Muscle of back (tissue), 11 donors: ENCODE measurements around the gene DGKQ. TPM values are rescaled to one million over a fixed set of nuclear protein-coding genes. Genes with fewer than 3 reads are reported as not detected.
"Not testable (repeated sequence)": the region's sequence is repeated elsewhere in the genome, so short reads cannot be mapped to it uniquely, and the experiment has no call there.

ENCODE experiments used
- DNase-seq, 3 donors: peaks; one replicate each; pipeline versions ENCODE4 v3.0.0 to v3.0.0-alpha.2; 2013
- polyA plus RNA-seq, 10 donors: library from polyadenylated mRNA; unstranded; fragments of 120-200 nt; gene quantifications; one replicate each; pipeline ENCODE4 v1.2.1, GENCODE V29; 2013; ENCODE audit not compliant: insufficient read length in 10 of 10

The DGKQ gene
- polyA plus RNA-seq, 10 donors, result 3.4 to 6.1 (median 4.4) TPM

- DNase-seq, result no peak
These were observed 8.9 kb upstream of the DGKQ start for GRCh38 chr4:982291-982690.

DNA sequence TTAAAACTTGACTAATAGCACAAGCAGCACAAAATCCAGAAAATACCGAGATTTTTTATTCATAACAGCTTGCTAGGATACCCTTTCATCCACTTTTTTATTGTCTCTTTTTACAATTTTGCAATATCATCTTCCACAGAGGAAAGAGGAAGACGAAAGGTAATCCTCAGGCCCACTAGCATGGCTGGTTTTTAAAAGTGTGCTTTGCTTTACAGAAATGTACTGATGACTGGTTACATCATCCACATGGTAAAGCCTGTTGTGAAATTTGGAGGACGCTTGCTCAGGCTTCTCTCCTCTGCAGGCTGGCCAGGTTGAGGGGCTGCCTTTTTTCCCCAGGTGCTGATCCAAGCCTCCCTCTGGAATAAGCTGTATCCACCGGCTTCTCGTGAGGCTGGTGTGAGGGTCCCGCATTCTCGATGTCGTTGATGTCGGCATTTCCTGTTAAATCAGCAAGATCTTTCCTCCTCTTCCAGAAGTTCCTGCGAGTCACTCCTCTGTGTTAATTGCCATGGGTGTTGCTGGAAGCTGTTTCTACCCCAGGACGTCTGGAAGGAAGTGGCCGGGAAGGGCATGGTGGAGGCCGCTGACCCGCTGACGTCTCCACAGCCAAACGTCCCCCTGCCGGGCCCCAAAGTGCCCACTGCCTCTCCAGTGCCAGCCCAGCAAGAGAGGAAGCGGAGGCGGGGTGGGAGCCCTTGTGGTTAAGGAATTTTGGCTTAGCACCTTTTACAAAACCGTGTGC, 5.8 kb upstream of the DGKQ start:
- DNase-seq, result no peak

DNA sequence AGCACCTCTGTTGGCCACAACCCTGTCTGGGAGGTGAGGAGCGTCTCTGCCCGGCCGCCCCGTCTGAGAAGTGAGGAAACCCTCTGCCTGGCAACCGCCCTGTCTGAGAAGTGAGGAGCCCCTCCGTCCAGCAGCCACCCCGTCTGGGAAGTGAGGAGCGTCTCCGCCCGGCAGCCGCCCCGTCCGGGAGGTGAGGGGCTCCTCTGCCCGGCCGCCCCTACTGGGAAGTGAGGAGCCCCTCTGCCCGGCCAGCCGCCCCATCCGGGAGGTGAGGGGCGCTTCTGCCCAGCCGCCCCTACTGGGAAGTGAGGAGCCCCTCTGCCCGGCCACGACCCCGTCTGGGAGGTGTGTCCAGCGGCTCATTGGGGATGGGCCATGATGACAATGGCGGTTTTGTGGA, 2.6 kb upstream of the DGKQ start:
- not testable (repeated sequence) for DNase-seq

DNA sequence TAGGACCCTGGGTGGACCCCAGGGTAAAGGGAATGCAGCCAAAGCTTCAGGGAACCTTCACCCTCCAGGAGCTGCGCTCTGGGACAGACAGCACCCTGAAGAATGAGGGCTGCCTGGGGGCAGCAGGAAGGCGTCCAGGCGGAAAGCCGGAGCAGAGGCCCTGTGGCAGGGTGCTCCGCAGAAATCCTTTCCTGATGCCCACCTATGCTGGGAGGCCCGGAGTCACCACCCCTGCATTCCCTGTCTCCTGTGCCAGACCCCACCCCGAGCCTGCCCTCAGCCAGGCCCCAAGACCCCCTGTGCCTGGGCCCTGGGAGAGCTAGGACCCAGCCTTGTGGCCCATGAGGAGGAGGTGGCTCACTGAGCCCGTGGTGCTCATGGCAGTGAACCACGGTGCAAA, 1.3 kb upstream of the DGKQ start:
- DNase-seq, result no peak

- DNase-seq, result peak in 1 of 3 donors; percentile 56
These were observed 531 bp downstream of the DGKQ start for GRCh38 chr4:972651-973424.

GRCh38 chr4:971666-972500, 1.5 kb downstream of the DGKQ start:
- no peak for DNase-seq

- no peak for DNase-seq
These were observed 2.4 kb downstream of the DGKQ start for GRCh38 chr4:970854-971520.

DNA sequence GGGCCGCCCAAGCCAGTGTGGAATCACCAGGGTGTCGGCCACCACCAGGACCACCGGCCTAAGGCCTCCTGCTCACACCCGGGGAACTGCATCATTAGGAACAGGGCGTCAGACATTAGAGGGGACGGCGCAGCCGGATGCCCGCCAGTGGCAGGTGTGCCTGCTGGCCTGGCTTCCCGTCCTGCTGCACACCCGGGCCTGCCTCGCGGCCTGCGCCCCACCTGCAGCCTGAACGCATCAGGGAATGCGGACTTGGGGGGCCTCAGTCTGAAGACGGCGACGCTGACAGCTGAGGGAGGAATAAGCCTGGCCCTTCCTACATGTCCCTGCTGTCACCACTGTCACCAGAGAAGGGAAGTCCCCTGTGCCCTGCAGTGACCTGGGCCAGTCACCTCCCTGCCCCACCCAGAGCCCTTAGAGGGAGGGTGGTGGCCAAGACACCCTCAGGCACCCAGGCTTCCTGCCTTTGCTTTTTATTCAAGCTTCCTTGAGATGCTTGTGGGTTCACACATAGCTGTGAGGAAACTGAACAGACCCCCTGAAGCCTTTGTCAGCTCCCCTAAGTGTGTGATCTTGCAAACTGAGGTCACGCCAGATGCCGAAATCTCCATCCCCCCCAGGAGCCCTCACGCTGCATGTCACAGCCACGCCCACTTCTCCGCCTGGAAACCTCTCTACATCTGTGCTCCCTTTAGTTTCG, 3.2 kb downstream of the DGKQ start:
- no peak for DNase-seq

GRCh38 chr4:968621-969394, 4.6 kb downstream of the DGKQ start:
- no peak for DNase-seq

GRCh38 chr4:968221-968620, 5.1 kb downstream of the DGKQ start:
- DNase-seq, result no peak

- peak in 1 of 3 donors; percentile 40 for DNase-seq
These were observed 6.0 kb downstream of the DGKQ start for GRCh38 chr4:967113-968104.

DNA sequence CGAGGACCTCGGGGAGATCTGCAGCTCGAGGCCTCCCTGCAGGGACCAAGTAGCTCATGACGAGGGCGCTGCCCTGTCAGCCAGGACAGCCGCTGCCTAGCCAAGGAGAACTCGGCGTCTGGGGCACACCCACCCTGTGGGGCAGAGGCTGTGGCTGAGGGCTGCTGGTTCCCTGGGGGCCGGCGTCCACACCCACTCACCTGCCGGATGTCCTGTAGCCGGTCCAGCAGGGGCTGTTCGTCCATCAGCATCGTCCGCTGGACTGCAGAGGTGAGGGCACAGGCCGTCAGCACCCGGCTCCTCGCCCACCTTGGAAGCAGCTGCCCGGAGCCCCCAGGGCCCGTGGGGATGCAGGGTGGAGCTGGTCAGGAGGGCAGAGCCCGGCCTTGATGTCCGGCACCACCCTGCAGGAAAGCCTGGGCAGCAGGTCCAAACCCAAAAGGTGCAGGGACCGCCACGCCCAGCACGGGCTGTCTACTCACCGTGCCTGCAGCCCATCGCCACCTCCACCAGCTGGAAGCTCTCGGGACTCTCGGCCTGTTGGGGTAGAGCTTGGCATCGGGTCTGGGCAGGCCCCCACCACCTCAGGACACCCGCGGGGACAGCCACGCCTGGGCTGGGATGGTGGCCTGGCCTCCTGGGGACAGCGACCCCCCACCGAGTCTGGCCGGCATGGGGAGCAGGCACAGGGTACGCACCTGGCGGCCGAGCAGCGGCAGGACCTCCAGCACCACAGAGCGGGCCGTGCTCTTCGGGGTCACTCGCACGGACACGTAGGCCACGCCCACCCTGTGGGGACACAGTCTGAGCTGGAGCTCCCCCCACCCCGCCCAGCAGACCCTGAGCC, 6.9 kb downstream of the DGKQ start:
- no peak for DNase-seq

DNA sequence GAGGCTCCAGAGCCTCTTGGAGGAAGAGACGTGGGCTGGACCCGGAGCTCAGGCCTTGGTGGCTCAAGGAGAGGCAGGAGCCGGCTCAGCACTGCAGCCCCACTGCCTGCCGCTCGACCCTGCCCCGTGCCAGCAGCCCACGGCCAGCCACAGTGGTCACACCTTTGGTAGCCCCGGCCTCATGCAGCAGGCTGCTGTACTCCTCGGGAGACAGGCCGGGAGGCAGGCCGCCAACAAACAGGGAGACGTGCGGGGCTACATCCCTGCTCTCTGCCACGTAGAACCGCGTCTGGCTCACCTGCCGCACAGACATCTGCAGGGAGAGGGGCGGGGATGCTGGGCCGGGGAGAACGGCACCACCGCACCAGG, 7.6 kb downstream of the DGKQ start:
- no peak for DNase-seq

GRCh38 chr4:965048-965765, 8.2 kb downstream of the DGKQ start:
- no peak for DNase-seq

DNA sequence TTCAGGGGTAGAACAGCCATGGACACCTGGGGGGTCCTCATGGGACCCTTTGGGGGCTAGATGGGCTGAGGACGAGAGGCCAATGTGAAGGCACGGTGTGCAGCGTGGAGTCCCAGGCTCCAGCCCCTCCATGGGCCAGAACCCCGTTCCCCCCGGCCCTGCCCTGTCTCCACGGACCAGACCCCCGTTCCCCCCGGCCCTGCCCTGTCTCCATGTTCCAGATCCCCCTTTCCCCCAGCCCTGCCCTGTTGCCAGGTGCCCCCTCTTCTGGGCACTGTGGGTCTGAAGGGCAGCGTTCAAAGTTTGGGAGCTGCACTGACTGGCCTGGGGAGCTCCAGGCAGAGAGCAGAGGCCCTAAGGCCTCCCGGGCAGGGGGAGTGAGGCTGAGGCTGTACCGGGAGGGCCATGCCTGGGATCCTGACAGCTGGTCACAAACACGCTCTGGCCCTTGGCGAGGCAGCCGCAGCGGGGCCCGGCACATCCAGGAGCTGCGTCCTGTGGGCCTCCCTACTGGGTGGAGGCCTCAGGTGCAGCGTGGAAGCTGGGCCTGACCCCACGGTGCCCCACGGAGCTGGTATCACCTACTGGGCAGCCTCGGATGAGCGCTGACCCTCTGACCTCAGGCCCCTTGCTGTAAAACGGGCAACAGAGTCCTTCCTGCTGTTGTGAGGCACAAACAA, 8.9 kb downstream of the DGKQ start:
- no peak for DNase-seq

GRCh38 chr4:963276-964225, 9.8 kb downstream of the DGKQ start:
- no peak for DNase-seq
